GM21367 (cell line): Measurements from ENCODE around the gene LRMDA.

Experiments used
- ATAC-seq: cut with Tn5 transposase; IDR thresholded peaks from one replicate; pipeline ENCODE4 v1.9.1; 2021; ENCODE audit not compliant: unreplicated experiment

The LRMDA gene

GRCh38 chr10:75531571-75532031 lies 100.2 kb downstream of the LRMDA start:
- ATAC-seq: no peak

GRCh38 chr10:75532253-75532924 lies 101.0 kb downstream of the LRMDA start:
- no peak for ATAC-seq

- ATAC-seq: no peak
These were observed 106.7 kb downstream of the LRMDA start for GRCh38 chr10:75538144-75538543.

- no peak for ATAC-seq
These were observed 107.3 kb downstream of the LRMDA start for GRCh38 chr10:75538765-75539164.

- ATAC-seq: no peak
These were observed 109.0 kb downstream of the LRMDA start for GRCh38 chr10:75540357-75540966.

GRCh38 chr10:75540981-75541380 lies 109.6 kb downstream of the LRMDA start:
- no peak for ATAC-seq

- no peak for ATAC-seq
These were observed 110.0 kb downstream of the LRMDA start for GRCh38 chr10:75541411-75541810.

GRCh38 chr10:75542084-75542483 lies 110.7 kb downstream of the LRMDA start:
- ATAC-seq: no peak

GRCh38 chr10:75542906-75543305 lies 111.5 kb downstream of the LRMDA start:
- no peak for ATAC-seq

- ATAC-seq: no peak
These were observed 113.0 kb downstream of the LRMDA start for GRCh38 chr10:75544386-75544785.

- no peak for ATAC-seq
These were observed 113.7 kb downstream of the LRMDA start for GRCh38 chr10:75544993-75545706.

- ATAC-seq: no peak
These were observed 114.6 kb downstream of the LRMDA start for GRCh38 chr10:75546004-75546403.

GRCh38 chr10:75547391-75548298 lies 116.2 kb downstream of the LRMDA start:
- no peak for ATAC-seq

- ATAC-seq: no peak
These were observed 116.9 kb downstream of the LRMDA start for GRCh38 chr10:75548356-75548755.

- no peak for ATAC-seq
These were observed 118.8 kb downstream of the LRMDA start for GRCh38 chr10:75550191-75550590.

GRCh38 chr10:75552171-75552570 lies 120.7 kb downstream of the LRMDA start:
- no peak for ATAC-seq

GRCh38 chr10:75553550-75553949 lies 122.1 kb downstream of the LRMDA start:
- ATAC-seq: no peak

GRCh38 chr10:75555323-75555722 lies 123.9 kb downstream of the LRMDA start:
- no peak for ATAC-seq

GRCh38 chr10:75556320-75556719 lies 124.9 kb downstream of the LRMDA start:
- no peak for ATAC-seq

GRCh38 chr10:75565286-75566251 lies 134.1 kb downstream of the LRMDA start:
- no peak for ATAC-seq
